ENCODE measurements around the gene NGLY1.

Gene NGLY1

GRCh38 chr3:25782938-25783660 is at the start of gene NGLY1:
NGLY1 (minus strand) TSS chr3:25783443; CDS start chr3:25783390, 53 bp downstream.
- Mint-ChIP-seq H3K4me1 (peaks cover 67% of the 10 kb centered on the region), H3K4me3 (peak within 1 kb of the TSS; percentile 94), H3K27ac (peak within 1 kb of the TSS; percentile 80), H3K36me3 (ENCODE audit: low read depth) (peaks cover 20% of the 10 kb centered on the region), H3K27me3 (no peaks in the 10 kb centered on the region), H3K9me3 (no peaks in the 10 kb centered on the region)
- DNase-seq: peak; percentile 85
- peak; percentile 92 for ATAC-seq

- Mint-ChIP-seq H3K36me3 (ENCODE audit: low read depth) (no peaks in the 10 kb centered on the region), H3K27ac (no peak overlapping the region), H3K4me1 (peaks cover 2% of the 10 kb centered on the region), H3K4me3 (no peak overlapping the region), H3K27me3 (no peaks in the 10 kb centered on the region), H3K9me3 (no peaks in the 10 kb centered on the region)
- ATAC-seq (no peak), DNase-seq (no peak)
These were observed 48.3 kb upstream of the NGLY1 start for GRCh38 chr3:25831578-25831977.

GRCh38 chr3:25830373-25831280 is 47.4 kb upstream of the NGLY1 start:
- H3K4me3 Mint-ChIP-seq: no peak overlapping the region
- no peaks in the 10 kb centered on the region for H3K27me3 Mint-ChIP-seq
- no peaks in the 10 kb centered on the region for H3K36me3 Mint-ChIP-seq (ENCODE audit: low read depth)
- no peak for DNase-seq
- no peak for ATAC-seq
- H3K4me1 Mint-ChIP-seq: peaks cover 7% of the 10 kb centered on the region
- no peaks in the 10 kb centered on the region for H3K9me3 Mint-ChIP-seq
- H3K27ac Mint-ChIP-seq: no peak overlapping the region

GRCh38 chr3:25826510-25826909 is 43.3 kb upstream of the NGLY1 start:
- H3K4me3 Mint-ChIP-seq: no peak overlapping the region
- no peaks in the 10 kb centered on the region for H3K9me3 Mint-ChIP-seq
- peaks cover 7% of the 10 kb centered on the region for H3K4me1 Mint-ChIP-seq
- DNase-seq: no peak
- H3K27me3 Mint-ChIP-seq: peaks cover 2% of the 10 kb centered on the region
- no peaks in the 10 kb centered on the region for H3K36me3 Mint-ChIP-seq (ENCODE audit: low read depth)
- ATAC-seq: no peak
- no peak overlapping the region for H3K27ac Mint-ChIP-seq

- ATAC-seq (no peak), DNase-seq (no peak)
- Mint-ChIP-seq H3K27me3 (peaks cover 2% of the 10 kb centered on the region), H3K4me1 (peaks cover 7% of the 10 kb centered on the region), H3K27ac (no peak overlapping the region), H3K4me3 (no peak overlapping the region), H3K36me3 (ENCODE audit: low read depth) (no peaks in the 10 kb centered on the region), H3K9me3 (no peaks in the 10 kb centered on the region)
These were observed 40.1 kb upstream of the NGLY1 start for GRCh38 chr3:25823314-25823713.

- no peak for ATAC-seq
- Mint-ChIP-seq H3K4me1 (peaks cover 7% of the 10 kb centered on the region), H3K27me3 (peaks cover 2% of the 10 kb centered on the region), H3K27ac (no peak overlapping the region), H3K9me3 (no peaks in the 10 kb centered on the region), H3K4me3 (no peak overlapping the region), H3K36me3 (ENCODE audit: low read depth) (no peaks in the 10 kb centered on the region)
- DNase-seq: no peak
These were observed 38.7 kb upstream of the NGLY1 start for GRCh38 chr3:25821746-25822573.

- Mint-ChIP-seq H3K27me3 (peaks cover 2% of the 10 kb centered on the region), H3K27ac (no peak overlapping the region), H3K4me1 (peaks cover under 1% of the 10 kb centered on the region), H3K4me3 (no peak overlapping the region), H3K9me3 (no peaks in the 10 kb centered on the region), H3K36me3 (ENCODE audit: low read depth) (no peaks in the 10 kb centered on the region)
- no peak for ATAC-seq
- no peak for DNase-seq
These were observed 37.7 kb upstream of the NGLY1 start for GRCh38 chr3:25820816-25821486.

GRCh38 chr3:25820366-25820765 is 37.1 kb upstream of the NGLY1 start:
- Mint-ChIP-seq H3K27me3 (peaks cover 3% of the 10 kb centered on the region), H3K27ac (no peak overlapping the region), H3K4me3 (no peak overlapping the region), H3K4me1 (no peaks in the 10 kb centered on the region), H3K9me3 (no peaks in the 10 kb centered on the region), H3K36me3 (ENCODE audit: low read depth) (no peaks in the 10 kb centered on the region)
- ATAC-seq (peak; percentile 52), DNase-seq (no peak)

GRCh38 chr3:25818335-25818734 is 35.1 kb upstream of the NGLY1 start:
- Mint-ChIP-seq H3K4me1 (no peaks in the 10 kb centered on the region), H3K4me3 (no peak overlapping the region), H3K36me3 (ENCODE audit: low read depth) (no peaks in the 10 kb centered on the region), H3K9me3 (no peaks in the 10 kb centered on the region), H3K27me3 (peaks cover 6% of the 10 kb centered on the region), H3K27ac (no peak overlapping the region)
- DNase-seq: no peak
- ATAC-seq: no peak

- Mint-ChIP-seq H3K9me3 (no peaks in the 10 kb centered on the region), H3K4me1 (no peaks in the 10 kb centered on the region), H3K27ac (no peak overlapping the region), H3K36me3 (ENCODE audit: low read depth) (no peaks in the 10 kb centered on the region), H3K27me3 (peaks cover 4% of the 10 kb centered on the region), H3K4me3 (no peak overlapping the region)
- ATAC-seq (no peak), DNase-seq (no peak)
These were observed 34.4 kb upstream of the NGLY1 start for GRCh38 chr3:25817638-25818037.

- Mint-ChIP-seq H3K27ac (no peak overlapping the region), H3K4me1 (no peaks in the 10 kb centered on the region), H3K4me3 (no peak overlapping the region), H3K36me3 (ENCODE audit: low read depth) (no peaks in the 10 kb centered on the region), H3K27me3 (peaks cover 4% of the 10 kb centered on the region), H3K9me3 (no peaks in the 10 kb centered on the region)
- ATAC-seq (peak; percentile 49), DNase-seq (no peak)
These were observed 33.9 kb upstream of the NGLY1 start for GRCh38 chr3:25817107-25817506.

- Mint-ChIP-seq H3K4me3 (no peak overlapping the region), H3K27me3 (peaks cover 4% of the 10 kb centered on the region), H3K36me3 (ENCODE audit: low read depth) (no peaks in the 10 kb centered on the region), H3K4me1 (no peaks in the 10 kb centered on the region), H3K9me3 (no peaks in the 10 kb centered on the region), H3K27ac (no peak overlapping the region)
- ATAC-seq (no peak), DNase-seq (no peak)
These were observed 29.4 kb upstream of the NGLY1 start for GRCh38 chr3:25812644-25813043.

GRCh38 chr3:25804676-25805075 is 21.4 kb upstream of the NGLY1 start:
- no peak for DNase-seq
- Mint-ChIP-seq H3K4me1 (no peaks in the 10 kb centered on the region), H3K36me3 (ENCODE audit: low read depth) (no peaks in the 10 kb centered on the region), H3K9me3 (no peaks in the 10 kb centered on the region), H3K27ac (no peak overlapping the region), H3K27me3 (peaks cover 2% of the 10 kb centered on the region), H3K4me3 (no peak overlapping the region)
- ATAC-seq: no peak

GRCh38 chr3:25803833-25804232 is 20.6 kb upstream of the NGLY1 start:
- H3K27ac Mint-ChIP-seq: no peak overlapping the region
- H3K9me3 Mint-ChIP-seq: no peaks in the 10 kb centered on the region
- H3K27me3 Mint-ChIP-seq: peaks cover 2% of the 10 kb centered on the region
- no peak overlapping the region for H3K4me3 Mint-ChIP-seq
- ATAC-seq (no peak), DNase-seq (no peak)
- no peaks in the 10 kb centered on the region for H3K4me1 Mint-ChIP-seq
- H3K36me3 Mint-ChIP-seq (ENCODE audit: low read depth): no peaks in the 10 kb centered on the region

Data from activated naive CD8-positive, alpha-beta T cell treated with anti-CD3 and anti-CD28 coated beads, Interleukin-2, amount 50 U/mL, for 24 hours (primary cell).